CD4-positive, alpha-beta T cell treated with Interleukin-4 for 1 hour (primary cell): ENCODE results near the gene CHPF.
A peak's percentile ranks its signal among the peaks of the same experiment; 100 is the strongest.

Source experiments
- DNase-seq, 2 donors: peaks; one replicate each; pipeline ENCODE4 v3.0.0-alpha.2; 2020 to 2022

Gene CHPF

GRCh38 chr2:219566640-219567039 lies 23.0 kb upstream of the CHPF start:
- no peak for DNase-seq

DNA sequence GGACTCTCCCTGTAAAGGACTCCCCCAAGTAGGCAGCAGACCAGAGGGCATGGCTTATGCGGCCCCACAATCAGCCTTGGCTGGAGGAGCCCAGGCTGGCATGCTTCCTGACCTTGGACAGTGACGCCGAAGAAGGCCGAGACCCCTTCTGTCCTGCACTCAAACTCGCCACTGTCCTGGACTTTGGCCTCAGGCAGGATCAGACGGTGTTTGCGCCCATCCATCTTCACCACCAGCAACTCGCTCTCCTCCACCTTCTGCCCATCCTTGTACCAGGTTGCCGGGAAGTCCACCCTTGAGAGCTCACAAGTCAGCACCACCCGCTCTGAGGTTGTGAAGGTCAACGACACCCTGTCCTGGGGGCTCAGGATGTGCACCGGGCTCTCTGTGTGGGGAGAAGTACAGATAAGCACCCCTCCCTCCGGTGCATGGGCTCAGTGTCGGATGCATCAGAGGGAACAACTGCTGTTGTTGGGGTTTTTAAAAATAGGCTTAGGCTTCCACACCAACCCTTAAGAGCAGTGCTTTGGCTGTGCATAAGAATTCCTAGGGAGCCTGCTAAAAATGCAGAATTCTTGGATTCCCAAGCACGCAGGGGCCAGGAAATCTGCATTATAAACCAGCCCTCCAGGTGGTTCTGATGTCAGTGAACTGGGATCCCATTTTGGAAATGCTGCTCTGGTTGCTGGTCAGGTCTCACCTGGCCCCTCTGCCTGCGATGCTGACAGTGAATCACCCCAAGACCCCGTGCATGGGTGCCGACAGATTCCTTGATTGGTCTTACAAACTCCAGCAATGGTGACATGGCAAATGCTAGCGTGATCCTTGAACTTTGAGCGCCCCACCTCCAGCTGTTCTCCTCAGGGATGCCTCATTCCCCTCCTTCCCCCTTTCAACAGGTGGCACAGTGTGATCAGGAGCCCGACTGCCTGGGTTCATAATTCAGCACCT lies 21.8 kb upstream of the CHPF start:
- no peak for DNase-seq

DNA sequence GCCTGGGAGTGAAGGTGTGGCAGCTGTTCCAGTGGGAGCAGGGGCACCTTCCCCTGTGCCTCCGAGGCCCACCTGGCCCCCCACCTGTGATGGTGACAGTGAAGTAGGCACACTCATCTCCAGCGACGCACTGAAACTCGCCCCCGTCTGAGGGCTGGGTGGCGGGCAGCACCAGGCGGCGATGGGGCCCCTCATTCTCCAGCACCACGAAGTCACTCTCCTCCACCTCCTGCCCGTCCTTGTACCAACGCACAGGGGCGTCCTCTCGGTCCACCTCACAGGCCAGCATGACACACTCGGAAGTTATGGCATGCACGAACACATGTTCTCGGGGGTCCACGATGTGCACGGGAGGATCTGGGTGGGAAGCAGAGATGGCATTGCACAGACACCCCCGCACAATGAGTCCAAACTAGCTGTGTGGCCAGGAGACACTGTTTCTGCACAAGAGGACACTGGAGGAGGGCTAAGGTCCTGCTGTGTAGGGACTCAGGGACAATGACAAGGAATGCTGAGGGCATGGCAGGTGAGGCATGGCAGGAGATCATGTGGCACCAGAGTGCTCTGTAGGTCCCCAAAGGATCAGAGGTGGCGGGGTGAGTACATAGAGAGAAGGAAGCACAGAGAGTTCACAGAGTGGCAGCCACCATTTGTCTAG lies 19.8 kb upstream of the CHPF start:
- no peak for DNase-seq

- DNase-seq: no peak
Observed at GRCh38 chr2:219562049-219563020, 18.7 kb upstream of the CHPF start.

- DNase-seq: no peak
Observed at GRCh38 chr2:219561179-219562048, 17.8 kb upstream of the CHPF start.

GRCh38 chr2:219560893-219561178 lies 17.2 kb upstream of the CHPF start:
- DNase-seq: no peak

DNA sequence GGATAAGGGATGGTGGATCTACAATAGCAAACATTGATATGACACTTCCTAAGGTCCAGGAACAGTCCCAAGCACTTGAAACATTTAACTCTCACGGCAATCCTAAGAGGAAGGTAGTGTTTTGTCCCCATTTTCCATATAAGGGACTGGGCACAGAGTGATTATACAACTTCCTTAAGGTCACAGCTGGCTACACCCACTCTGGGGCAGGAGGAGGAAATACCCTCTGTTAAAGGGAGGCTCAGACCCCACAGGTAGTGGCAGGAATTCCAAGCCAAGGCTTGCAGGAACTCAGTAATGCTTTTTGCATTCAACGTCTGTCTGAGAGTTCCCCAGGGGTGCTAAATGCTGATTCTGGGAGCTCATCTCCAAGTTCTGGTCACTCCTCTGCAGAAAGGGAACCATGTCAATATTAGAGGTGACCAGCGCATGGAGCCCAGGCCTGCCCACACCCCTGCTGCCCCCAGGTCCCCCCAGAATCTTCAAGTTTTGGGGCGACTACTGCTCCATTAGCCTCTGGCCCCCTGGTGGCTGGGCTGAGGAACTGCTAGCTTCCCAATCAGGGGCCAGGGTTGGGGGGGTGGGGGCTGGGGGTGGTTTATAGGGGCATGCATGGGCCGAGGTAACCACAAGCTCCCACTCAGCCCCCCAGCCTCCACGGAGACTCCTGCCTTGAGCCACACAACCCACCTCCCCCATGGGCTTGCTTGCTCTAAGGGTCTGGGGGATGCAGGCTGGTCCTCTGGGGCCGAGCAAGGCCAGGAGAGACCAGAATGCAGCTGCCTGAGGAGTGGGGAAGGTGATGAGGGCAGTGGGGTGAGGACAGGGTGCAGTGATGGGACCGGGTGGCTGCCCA lies 16.7 kb upstream of the CHPF start:
- DNase-seq: peak in 1 of 2 donors; percentile 22

DNA sequence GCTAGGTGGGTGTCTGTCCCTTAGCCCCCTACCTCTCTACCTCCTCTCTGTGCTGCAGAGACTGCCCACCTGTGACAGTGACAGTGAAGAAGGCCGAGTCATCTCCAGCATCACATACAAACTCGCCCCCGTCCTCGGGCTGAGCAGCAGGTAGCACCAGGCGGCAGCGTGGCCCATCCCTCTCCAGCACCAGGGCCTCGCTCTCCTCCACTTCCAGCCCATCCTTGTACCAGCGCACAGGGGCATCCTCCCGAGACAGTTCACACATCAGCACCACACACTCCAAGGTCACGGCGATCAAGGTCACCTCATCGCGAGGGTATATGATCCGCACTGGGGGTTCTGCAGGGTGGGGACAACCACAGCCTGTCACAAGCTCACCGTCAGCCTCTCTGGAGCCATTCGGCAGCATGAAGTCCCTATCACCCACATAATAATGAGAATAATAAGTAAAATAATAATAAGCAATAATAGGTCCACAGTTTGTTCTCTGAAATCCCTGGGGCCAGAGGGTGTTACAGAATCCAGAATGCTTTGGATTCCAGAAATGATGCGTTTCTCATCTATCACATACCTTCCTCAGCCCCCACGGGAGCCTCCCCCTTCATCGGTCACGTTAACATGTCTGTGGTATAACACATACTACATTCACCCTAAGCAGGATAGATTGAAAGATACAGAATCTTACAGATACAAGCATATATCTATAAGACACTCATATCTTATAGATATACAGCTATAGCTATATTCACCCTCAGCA lies 15.7 kb upstream of the CHPF start:
- DNase-seq: no peak

DNA sequence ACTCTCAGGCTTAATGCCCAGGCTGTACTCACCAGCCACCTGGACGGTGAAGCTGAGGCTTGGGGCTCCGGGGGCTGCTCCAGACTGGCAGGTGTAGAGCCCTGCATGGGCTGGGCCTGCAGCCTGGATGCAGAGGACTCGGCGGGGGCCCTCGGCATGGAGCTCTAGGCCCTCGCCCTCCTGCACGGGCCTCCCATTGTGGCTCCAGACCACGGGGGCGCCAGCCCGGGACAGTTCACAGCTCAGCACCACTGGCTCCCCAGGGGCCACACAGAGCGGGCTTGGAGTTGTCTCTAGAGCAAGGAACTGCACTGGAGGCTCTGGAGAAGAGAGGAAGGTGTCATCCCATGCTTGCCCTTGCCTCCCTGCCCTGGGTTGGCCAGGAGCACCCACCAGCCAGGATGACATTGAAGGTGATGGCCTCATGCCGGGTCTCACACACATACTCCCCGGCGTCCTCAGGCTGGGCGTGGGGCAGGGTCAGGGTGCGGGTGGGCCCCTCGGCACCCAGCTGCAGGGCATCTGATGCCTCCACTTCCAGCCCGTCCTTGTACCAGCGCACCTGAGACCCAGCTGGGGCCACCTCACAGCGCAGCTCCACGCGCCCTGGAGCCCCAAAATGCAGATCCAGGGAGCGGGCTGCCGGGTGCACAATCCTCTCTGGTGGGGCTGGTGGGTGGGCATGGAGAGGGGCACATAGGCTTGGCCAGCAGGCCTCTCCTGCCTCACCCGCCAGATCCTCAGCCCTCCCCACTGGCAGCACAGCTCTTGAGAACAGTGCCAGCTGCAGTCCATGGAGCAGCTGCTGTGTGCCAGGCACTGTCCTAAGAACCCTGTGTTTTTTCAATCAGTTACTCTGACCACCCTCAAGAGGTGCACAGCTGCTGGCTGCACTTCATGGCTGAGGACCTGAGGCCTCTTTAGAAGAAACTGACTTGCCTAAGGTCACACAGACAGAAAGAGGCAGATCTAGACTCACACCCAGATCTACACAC lies 14.5 kb upstream of the CHPF start:
- DNase-seq: no peak

DNA sequence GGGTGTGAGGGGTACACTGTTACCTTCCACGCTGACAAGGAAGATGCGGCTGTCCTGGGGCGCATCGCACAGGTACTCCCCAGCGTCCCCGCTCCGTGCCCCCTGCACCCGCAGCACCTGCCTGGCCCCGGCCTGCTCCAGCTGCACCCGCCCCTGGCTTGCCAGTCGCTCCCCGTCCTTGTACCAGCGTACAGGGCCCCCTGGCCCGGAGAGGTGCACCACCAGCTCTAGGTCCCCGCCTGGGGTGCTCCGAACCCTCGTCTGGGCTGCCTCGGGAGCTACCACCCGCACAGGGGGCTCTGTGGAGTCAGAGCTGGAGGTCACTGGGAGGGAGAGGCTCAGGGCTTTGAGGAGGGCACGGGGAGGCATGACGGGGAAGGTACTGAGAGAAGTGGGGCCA lies 13.7 kb upstream of the CHPF start:
- no peak for DNase-seq

DNA sequence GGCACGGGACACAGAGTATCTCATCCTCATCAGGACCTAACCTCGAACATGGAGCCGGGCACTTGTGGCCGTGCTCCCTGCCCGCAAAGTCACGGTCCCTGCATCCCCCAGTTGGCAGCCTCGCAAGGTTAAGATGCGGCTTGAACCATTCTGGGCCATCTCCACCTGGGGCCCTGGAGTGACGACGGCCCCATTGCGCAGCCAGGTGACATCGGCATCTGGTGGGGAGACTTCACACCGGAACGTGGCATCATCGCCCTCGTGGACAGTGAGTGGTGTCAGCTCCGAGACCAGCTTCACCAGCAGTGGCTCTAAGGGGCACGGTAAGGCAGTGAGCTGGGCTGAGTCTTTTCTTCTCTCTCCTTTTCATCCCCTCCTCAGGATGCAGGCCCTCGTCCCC lies 12.8 kb upstream of the CHPF start:
- DNase-seq: no peak

DNA sequence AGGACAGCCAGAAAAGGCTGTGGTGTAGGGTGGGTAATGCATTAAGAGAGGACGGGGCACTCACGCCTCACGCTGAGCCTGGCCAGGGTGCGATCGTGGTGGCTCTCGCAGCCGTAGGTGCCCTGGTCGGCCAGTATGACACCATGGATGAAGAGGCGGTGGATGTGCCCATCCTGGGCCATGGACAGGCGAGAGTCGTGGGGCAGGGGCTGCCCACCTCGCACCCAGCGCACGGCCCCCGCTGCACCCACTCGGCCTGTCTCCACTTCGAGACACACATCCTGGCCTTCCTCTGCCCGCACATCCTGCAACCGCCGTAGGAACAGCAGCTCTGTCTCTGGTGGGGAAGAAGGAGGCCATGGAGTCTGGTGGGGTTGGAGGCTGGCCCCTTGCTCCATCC lies 12.3 kb upstream of the CHPF start:
- DNase-seq: no peak

DNA sequence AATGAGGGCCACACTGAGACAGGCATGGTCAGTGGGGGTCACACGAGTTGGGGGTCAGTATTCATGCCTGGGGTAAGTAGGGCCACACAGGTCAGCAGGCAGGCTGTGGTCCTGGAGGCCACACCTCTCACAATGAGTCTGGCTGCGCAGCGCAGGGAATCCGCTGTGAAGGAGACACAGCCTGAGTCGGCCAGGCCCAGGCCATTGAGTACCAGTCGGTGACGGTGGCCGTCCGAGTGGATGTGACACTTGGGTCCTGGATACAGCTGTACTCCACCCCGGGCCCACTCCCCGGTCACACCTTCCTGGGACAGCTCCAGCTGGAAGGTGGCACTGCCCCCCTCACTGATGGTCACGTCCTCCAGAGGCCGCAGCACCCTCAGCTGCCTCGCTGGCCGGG lies 10.7 kb upstream of the CHPF start:
- DNase-seq: no peak

- no peak for DNase-seq
Observed at GRCh38 chr2:219553463-219553963, 9.9 kb upstream of the CHPF start.

GRCh38 chr2:219553168-219553417 lies 9.5 kb upstream of the CHPF start:
- DNase-seq: no peak

- DNase-seq: peak; percentile 78 to 79
Observed at GRCh38 chr2:219552382-219553167, 9.0 kb upstream of the CHPF start.

- DNase-seq: no peak
Observed at GRCh38 chr2:219551441-219552381, 8.1 kb upstream of the CHPF start.
